Measurements from ENCODE around the gene ARRB1. TPM values are rescaled to one million over a fixed set of nuclear protein-coding genes. Genes with fewer than 3 reads are reported as not detected.

Gene ARRB1
- total and polyA plus RNA-seq, 10 of the 15 experiments (the other 5 are each of a cell fraction or from before 2014, with no cell fraction given): 0.39 to 12.9 (median 1.7) TPM

- TF ChIP-seq MLLT1 (IDR thresholded peaks at IDR 0.05) (no peak), TCF3 (IDR thresholded peaks at IDR 0.05; ENCODE audit: borderline replicate concordance, insufficient read depth, low read depth, low read length) (no peak), NBN (IDR thresholded peaks at IDR 0.05) (no peak), PAX5 (IDR thresholded peaks at IDR 0.05; ENCODE audit: borderline replicate concordance, low read depth, low read length) (no peak), SIN3A (IDR thresholded peaks at IDR 0.05; ENCODE audit: low read depth, low read length) (no peak), CHD4 (IDR thresholded peaks at IDR 0.05) (no peak), TARDBP (IDR thresholded peaks at IDR 0.05; ENCODE audit: borderline replicate concordance) (no peak), MTA2 (IDR thresholded peaks at IDR 0.05; ENCODE audit: low read depth) (no peak), NKRF (conservative IDR thresholded peaks at IDR 0.05) (no peak), NR2F1 (conservative IDR thresholded peaks at IDR 0.05) (no peak), SMARCA5 (IDR thresholded peaks at IDR 0.05) (no peak), NR2C2 (IDR thresholded peaks at IDR 0.05; ENCODE audit: borderline replicate concordance, control insufficient read depth, insufficient read length, low read depth) (no peak), NFIC (IDR thresholded peaks at IDR 0.05; ENCODE audit: low read depth, low read length) (no peak), POLR2AphosphoS2 (IDR thresholded peaks at IDR 0.05; ENCODE audit: low read depth, low read length) (no peak), EED (IDR thresholded peaks at IDR 0.05; ENCODE audit: low read depth) (no peak), STAT1 (conservative IDR thresholded peaks at IDR 0.05) (no peak), WRNIP1 (IDR thresholded peaks at IDR 0.05; ENCODE audit: borderline replicate concordance, low read depth, low read length) (no peak)
Measured at GRCh38 chr11:75356613-75357012, 5.2 kb upstream of the ARRB1 start (continued).

Data from GM12878 (cell line).